HAP-1 (cell line): ENCODE results near the gene MAGI2.

Experiments used
- DNase-seq, 2 experiments: peaks; one replicate each; pipeline ENCODE4 v3.0.0-alpha.2; 2016 to 2020; ENCODE audit warnings: low spot score in 2 of 2
- H3K27me3 ChIP-seq: fragments of 250-450 bp; sonication (Bioruptor Pico); 2 replicates; pipeline ENCODE4 v1.5.1; 2020; ENCODE audit warnings: low read depth, mild to moderate bottlenecking, moderate library complexity
- H3K36me3 ChIP-seq: fragments of 250-450 bp; sonication (Bioruptor Pico); replicated peaks from 2 replicates; pipeline ENCODE4 v1.5.1; 2020; ENCODE audit warnings: mild to moderate bottlenecking
- H3K4me1 ChIP-seq: fragments of 250-450 bp; sonication (Bioruptor Pico); 2 replicates; pipeline ENCODE4 v1.5.1; 2020; ENCODE audit warnings: mild to moderate bottlenecking
- H3K4me3 ChIP-seq: fragments of 250-450 bp; sonication (Bioruptor Pico); 2 replicates; pipeline ENCODE4 v1.5.1; 2020; ENCODE audit warnings: mild to moderate bottlenecking, moderate library complexity
- H3K9me3 ChIP-seq: fragments of 250-450 bp; sonication (Bioruptor Pico); 2 replicates; pipeline ENCODE4 v1.5.1; 2020; ENCODE audit warnings: mild to moderate bottlenecking, moderate library complexity
- in situ Hi-C: fragments of 300-500 bp; cut with MboI; formaldehyde crosslinking; loops from 3 replicates; pipeline ENCODE4 v1.14.3; 2020; ENCODE audit warnings: low sequenced_read_pairs, inconsistent platforms, mixed read lengths

MAGI2 gene

GRCh38 chr7:78649976-78650375 is 803.5 kb downstream of the MAGI2 start:
- in situ Hi-C loops: no loop called here
- H3K36me3 ChIP-seq: no peaks in the 10 kb centered on the region
- no peak for DNase-seq

GRCh38 chr7:78649236-78649635 is 804.2 kb downstream of the MAGI2 start:
- in situ Hi-C loops: no loop called here
- Histone ChIP-seq H3K9me3 (no peaks in the 10 kb centered on the region), H3K36me3 (no peaks in the 10 kb centered on the region), H3K4me1 (no peaks in the 10 kb centered on the region), H3K27me3 (no peaks in the 10 kb centered on the region), H3K4me3 (no peak overlapping the region)
- no peak for DNase-seq

More at GRCh38 chr7:78649976-78650375, 803.5 kb downstream of the MAGI2 start:
- H3K27me3 ChIP-seq: no peaks in the 10 kb centered on the region
- no peaks in the 10 kb centered on the region for H3K4me1 ChIP-seq
- H3K4me3 ChIP-seq: no peak overlapping the region
- H3K9me3 ChIP-seq: no peaks in the 10 kb centered on the region

- no peak for DNase-seq
- Histone ChIP-seq H3K4me3 (no peak overlapping the region), H3K4me1 (no peaks in the 10 kb centered on the region), H3K9me3 (no peaks in the 10 kb centered on the region), H3K27me3 (no peaks in the 10 kb centered on the region), H3K36me3 (no peaks in the 10 kb centered on the region)
- in situ Hi-C loops: no loop called here
These were observed 810.7 kb downstream of the MAGI2 start for GRCh38 chr7:78642751-78643150.

- no peaks in the 10 kb centered on the region for H3K4me1 ChIP-seq
- no peak overlapping the region for H3K4me3 ChIP-seq
- DNase-seq: no peak
- H3K36me3 ChIP-seq: no peaks in the 10 kb centered on the region
- no peaks in the 10 kb centered on the region for H3K9me3 ChIP-seq
- in situ Hi-C loops: no loop called here
- no peaks in the 10 kb centered on the region for H3K27me3 ChIP-seq
These were observed 815.1 kb downstream of the MAGI2 start for GRCh38 chr7:78638364-78638763.

- Histone ChIP-seq H3K27me3 (no peaks in the 10 kb centered on the region), H3K4me3 (no peak overlapping the region), H3K36me3 (no peaks in the 10 kb centered on the region), H3K4me1 (no peaks in the 10 kb centered on the region), H3K9me3 (no peaks in the 10 kb centered on the region)
- DNase-seq: no peak
- in situ Hi-C loops: no loop called here
These were observed 816.7 kb downstream of the MAGI2 start for GRCh38 chr7:78636727-78637126.

GRCh38 chr7:78635026-78635793 is 818.3 kb downstream of the MAGI2 start:
- Histone ChIP-seq H3K9me3 (no peaks in the 10 kb centered on the region), H3K4me1 (no peaks in the 10 kb centered on the region), H3K4me3 (no peak overlapping the region), H3K36me3 (no peaks in the 10 kb centered on the region), H3K27me3 (no peaks in the 10 kb centered on the region)
- DNase-seq: no peak
- in situ Hi-C loops: no loop called here

- Histone ChIP-seq H3K4me1 (no peaks in the 10 kb centered on the region), H3K27me3 (no peaks in the 10 kb centered on the region), H3K9me3 (no peaks in the 10 kb centered on the region), H3K36me3 (no peaks in the 10 kb centered on the region), H3K4me3 (no peak overlapping the region)
- in situ Hi-C loops: no loop called here
- DNase-seq: no peak
These were observed 819.4 kb downstream of the MAGI2 start for GRCh38 chr7:78634093-78634492.

GRCh38 chr7:78620920-78621319 is 832.5 kb downstream of the MAGI2 start:
- in situ Hi-C loops: no loop called here
- Histone ChIP-seq H3K4me1 (no peaks in the 10 kb centered on the region), H3K4me3 (no peak overlapping the region), H3K9me3 (no peaks in the 10 kb centered on the region), H3K27me3 (no peaks in the 10 kb centered on the region), H3K36me3 (no peaks in the 10 kb centered on the region)
- peak in 1 of 2 experiments; percentile 30 for DNase-seq

- Histone ChIP-seq H3K36me3 (no peaks in the 10 kb centered on the region), H3K4me3 (no peak overlapping the region), H3K27me3 (no peaks in the 10 kb centered on the region), H3K9me3 (no peaks in the 10 kb centered on the region), H3K4me1 (no peaks in the 10 kb centered on the region)
- DNase-seq: no peak
- in situ Hi-C loops: no loop called here
These were observed 836.9 kb downstream of the MAGI2 start for GRCh38 chr7:78616539-78616938.

GRCh38 chr7:78609281-78609680 is 844.2 kb downstream of the MAGI2 start:
- no peak for DNase-seq
- Histone ChIP-seq H3K36me3 (no peaks in the 10 kb centered on the region), H3K27me3 (no peaks in the 10 kb centered on the region), H3K9me3 (no peaks in the 10 kb centered on the region), H3K4me1 (no peaks in the 10 kb centered on the region), H3K4me3 (no peak overlapping the region)
- in situ Hi-C loops: no loop called here

GRCh38 chr7:78607099-78607498 is 846.4 kb downstream of the MAGI2 start:
- Histone ChIP-seq H3K4me1 (no peaks in the 10 kb centered on the region), H3K36me3 (no peaks in the 10 kb centered on the region), H3K4me3 (no peak overlapping the region), H3K27me3 (no peaks in the 10 kb centered on the region), H3K9me3 (no peaks in the 10 kb centered on the region)
- in situ Hi-C loops: no loop called here
- DNase-seq: peak; percentile 7 to 51

- H3K27me3 ChIP-seq: no peaks in the 10 kb centered on the region
- no peak for DNase-seq
- in situ Hi-C loops: no loop called here
These were observed 848.3 kb downstream of the MAGI2 start for GRCh38 chr7:78605119-78605518.

GRCh38 chr7:78601728-78602127 is 851.7 kb downstream of the MAGI2 start:
- Histone ChIP-seq H3K4me1 (no peaks in the 10 kb centered on the region), H3K9me3 (no peaks in the 10 kb centered on the region), H3K4me3 (no peak overlapping the region), H3K27me3 (no peaks in the 10 kb centered on the region), H3K36me3 (no peaks in the 10 kb centered on the region)
- no peak for DNase-seq
- in situ Hi-C loops: no loop called here

More at GRCh38 chr7:78605119-78605518, 848.3 kb downstream of the MAGI2 start:
- Histone ChIP-seq H3K4me3 (no peak overlapping the region), H3K9me3 (no peaks in the 10 kb centered on the region), H3K4me1 (no peaks in the 10 kb centered on the region), H3K36me3 (no peaks in the 10 kb centered on the region)

- in situ Hi-C loops: loop anchor here (25.0 kb wide), 2 partner anchors 343 to 593 kb away; no protein-coding TSS in a partner anchor
- Histone ChIP-seq H3K4me1 (no peaks in the 10 kb centered on the region), H3K27me3 (no peaks in the 10 kb centered on the region), H3K36me3 (no peaks in the 10 kb centered on the region), H3K9me3 (no peaks in the 10 kb centered on the region), H3K4me3 (no peak overlapping the region)
- no peak for DNase-seq
These were observed 859.3 kb downstream of the MAGI2 start for GRCh38 chr7:78594156-78594555.

GRCh38 chr7:78588393-78588792 is 865.1 kb downstream of the MAGI2 start:
- no peaks in the 10 kb centered on the region for H3K9me3 ChIP-seq
- no peak for DNase-seq
- H3K4me1 ChIP-seq: no peaks in the 10 kb centered on the region
- in situ Hi-C loops: loop anchor here (25.0 kb wide), 2 partner anchors 349 to 599 kb away; no protein-coding TSS in a partner anchor
- no peaks in the 10 kb centered on the region for H3K36me3 ChIP-seq
- no peak overlapping the region for H3K4me3 ChIP-seq
- no peaks in the 10 kb centered on the region for H3K27me3 ChIP-seq
